ENCODE data around the gene BCOR.

The BCOR gene

DNA sequence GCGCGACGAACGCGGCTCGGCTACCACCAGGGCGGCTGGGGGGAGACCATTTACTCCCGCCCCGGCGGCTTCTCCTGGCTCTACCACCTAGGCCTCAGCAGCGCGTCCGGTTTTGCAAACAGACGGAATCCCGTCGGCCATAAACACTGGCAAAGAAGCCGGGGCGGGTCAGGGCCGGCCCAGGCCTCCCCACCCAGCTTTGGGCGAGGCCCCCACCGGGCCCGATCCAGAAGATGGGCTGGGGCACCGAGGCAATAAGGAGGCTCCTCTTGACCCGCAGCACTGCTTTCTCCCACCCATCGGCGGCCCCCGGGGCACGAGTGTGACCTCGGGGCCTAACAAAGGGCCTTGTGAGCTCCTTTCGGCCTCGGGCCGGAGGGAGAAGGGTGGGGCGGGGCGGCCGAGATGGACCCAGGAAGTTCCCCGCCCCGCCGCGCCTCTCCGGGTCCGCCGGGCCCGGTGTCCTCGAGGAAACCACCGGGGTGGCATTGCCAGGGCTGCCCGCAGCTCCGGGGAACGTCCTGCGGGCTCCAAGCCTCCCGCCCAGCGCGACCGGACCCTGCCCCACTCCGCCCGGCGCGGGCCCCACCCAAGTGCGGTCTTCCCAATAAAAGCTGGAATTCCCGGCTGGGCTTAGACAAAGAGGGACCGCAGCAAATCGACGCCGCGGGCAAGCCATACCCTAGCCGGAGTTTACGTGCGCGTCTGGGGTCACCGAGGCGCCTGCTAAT, 5.9 kb downstream of the BCOR start:
- no peaks in the 10 kb centered on the region for H3K36me3 ChIP-seq (ENCODE audit: low read length)
- H3K9me2 ChIP-seq (replicated peaks; ENCODE audit: insufficient read depth, low read length), result no peaks in the 10 kb centered on the region
- no peaks in the 10 kb centered on the region for H3F3A ChIP-seq (ENCODE audit: insufficient read depth)
- H3K4me2 ChIP-seq (ENCODE audit: low read depth, low read length, poor library complexity, severe bottlenecking), result no peak overlapping the region
- TF ChIP-seq EZH2phosphoT487 (conservative IDR thresholded peaks at IDR 0.05; ENCODE audit: low read length), result no peak
- TF ChIP-seq, protein P1, sequence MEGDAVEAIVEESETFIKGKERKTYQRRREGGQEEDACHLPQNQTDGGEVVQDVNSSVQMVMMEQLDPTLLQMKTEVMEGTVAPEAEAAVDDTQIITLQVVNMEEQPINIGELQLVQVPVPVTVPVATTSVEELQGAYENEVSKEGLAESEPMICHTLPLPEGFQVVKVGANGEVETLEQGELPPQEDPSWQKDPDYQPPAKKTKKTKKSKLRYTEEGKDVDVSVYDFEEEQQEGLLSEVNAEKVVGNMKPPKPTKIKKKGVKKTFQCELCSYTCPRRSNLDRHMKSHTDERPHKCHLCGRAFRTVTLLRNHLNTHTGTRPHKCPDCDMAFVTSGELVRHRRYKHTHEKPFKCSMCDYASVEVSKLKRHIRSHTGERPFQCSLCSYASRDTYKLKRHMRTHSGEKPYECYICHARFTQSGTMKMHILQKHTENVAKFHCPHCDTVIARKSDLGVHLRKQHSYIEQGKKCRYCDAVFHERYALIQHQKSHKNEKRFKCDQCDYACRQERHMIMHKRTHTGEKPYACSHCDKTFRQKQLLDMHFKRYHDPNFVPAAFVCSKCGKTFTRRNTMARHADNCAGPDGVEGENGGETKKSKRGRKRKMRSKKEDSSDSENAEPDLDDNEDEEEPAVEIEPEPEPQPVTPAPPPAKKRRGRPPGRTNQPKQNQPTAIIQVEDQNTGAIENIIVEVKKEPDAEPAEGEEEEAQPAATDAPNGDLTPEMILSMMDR (IDR thresholded peaks at IDR 0.05; ENCODE audit: insufficient read depth, low read length, poor library complexity, severe bottlenecking), result no peak
- H3K4me3 ChIP-seq (ENCODE audit: insufficient read depth, low read length, poor library complexity, severe bottlenecking), result no peak overlapping the region
- no peak overlapping the region for H3K9ac ChIP-seq (ENCODE audit: low read length)
- H3K27me3 ChIP-seq (ENCODE audit: low read length), result no peaks in the 10 kb centered on the region
- H3K9me3 ChIP-seq (ENCODE audit: insufficient read depth, low read length), result no peaks in the 10 kb centered on the region
- no peak overlapping the region for H3K27ac ChIP-seq (ENCODE audit: low read depth, low read length)
- no peak overlapping the region for H2AFZ ChIP-seq (ENCODE audit: low read depth, low read length, severe bottlenecking)
- H3K79me2 ChIP-seq (ENCODE audit: insufficient read depth, low read length), result peaks cover 89% of the 10 kb centered on the region
- peaks cover 20% of the 10 kb centered on the region; the same call in 1 of the 2 replicates for H4K20me1 ChIP-seq (ENCODE audit: low read depth, low read length)

DNA sequence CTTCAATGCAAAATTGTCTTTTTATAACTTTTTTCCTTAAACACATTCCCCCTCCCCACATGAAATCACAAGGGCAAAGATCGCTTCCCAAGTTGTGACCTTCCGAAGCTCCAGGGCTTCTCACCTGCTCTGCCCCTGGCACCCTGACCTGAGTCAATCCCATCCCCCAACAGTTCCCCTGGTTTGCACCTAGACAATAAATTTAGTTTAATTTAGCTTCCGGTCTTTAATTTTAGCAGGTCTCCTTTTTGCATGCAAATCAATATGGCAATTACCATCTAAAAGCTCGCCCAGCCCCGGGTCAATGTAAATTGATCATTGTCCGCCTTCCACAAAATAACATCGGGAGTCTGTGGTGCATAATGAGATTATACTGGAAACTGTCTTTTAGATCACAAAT, 6.8 kb downstream of the BCOR start:
- TF ChIP-seq, protein P1 (IDR thresholded peaks at IDR 0.05; ENCODE audit: insufficient read depth, low read length, poor library complexity, severe bottlenecking), result no peak
- TF ChIP-seq EZH2phosphoT487 (conservative IDR thresholded peaks at IDR 0.05; ENCODE audit: low read length), result no peak
- Histone ChIP-seq H3K9ac (ENCODE audit: low read length) (no peak overlapping the region), H4K20me1 (ENCODE audit: low read depth, low read length) (peaks cover 20% of the 10 kb centered on the region; the same call in 1 of the 2 replicates)

DNA sequence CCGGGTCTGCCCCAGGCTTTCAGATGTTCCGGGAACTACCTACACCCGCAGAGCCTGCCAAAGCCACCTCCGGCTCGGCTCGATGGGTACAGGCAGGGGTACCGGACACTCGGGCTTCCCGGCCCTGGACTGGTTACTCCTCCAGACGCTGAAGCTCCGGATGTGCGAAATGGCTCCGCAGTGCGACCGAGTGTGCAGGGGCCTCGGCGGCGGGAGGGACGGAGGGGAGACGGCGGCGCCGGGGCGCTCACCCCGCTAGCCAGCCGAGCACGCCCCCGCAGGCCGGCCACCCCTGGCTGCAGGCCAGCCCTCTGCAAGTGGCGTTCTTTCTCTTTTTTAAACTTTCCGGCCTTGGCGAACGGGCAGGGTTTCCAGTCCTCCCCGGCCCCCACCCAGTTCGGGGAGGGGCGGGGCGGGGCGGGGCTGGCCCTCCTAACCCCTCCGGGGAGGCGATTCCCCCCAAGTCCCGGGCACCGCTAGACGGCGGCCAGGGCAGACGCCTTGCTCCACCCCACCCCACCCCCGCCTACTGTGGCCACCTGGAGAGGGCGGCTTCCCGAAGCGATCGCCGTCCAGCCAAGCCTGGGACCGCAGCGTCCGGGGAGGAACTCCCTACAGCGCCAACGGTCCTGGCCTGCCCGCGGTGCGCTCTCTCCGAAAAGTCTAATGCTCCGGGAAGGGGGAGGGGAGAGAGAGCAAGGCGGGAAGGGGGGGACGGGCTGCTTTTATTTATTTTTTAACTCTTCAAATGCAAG, 7.5 kb downstream of the BCOR start:
- Histone ChIP-seq H4K20me1 (ENCODE audit: low read depth, low read length) (peaks cover 18% of the 10 kb centered on the region; the same call in 1 of the 2 replicates), H3K9ac (ENCODE audit: low read length) (no peak overlapping the region), H3F3A (ENCODE audit: insufficient read depth) (no peaks in the 10 kb centered on the region), H2AFZ (ENCODE audit: low read depth, low read length, severe bottlenecking) (no peak overlapping the region), H3K4me3 (ENCODE audit: insufficient read depth, low read length, poor library complexity, severe bottlenecking) (no peak overlapping the region), H3K36me3 (ENCODE audit: low read length) (no peaks in the 10 kb centered on the region), H3K9me2 (replicated peaks; ENCODE audit: insufficient read depth, low read length) (no peaks in the 10 kb centered on the region), H3K9me3 (ENCODE audit: insufficient read depth, low read length) (no peaks in the 10 kb centered on the region), H3K27ac (ENCODE audit: low read depth, low read length) (no peak overlapping the region), H3K4me2 (ENCODE audit: low read depth, low read length, poor library complexity, severe bottlenecking) (no peak overlapping the region), H3K27me3 (ENCODE audit: low read length) (no peaks in the 10 kb centered on the region), H3K79me2 (ENCODE audit: insufficient read depth, low read length) (peaks cover 98% of the 10 kb centered on the region)
- no peak for TF ChIP-seq EZH2phosphoT487 (conservative IDR thresholded peaks at IDR 0.05; ENCODE audit: low read length)
- TF ChIP-seq, protein P1 (IDR thresholded peaks at IDR 0.05; ENCODE audit: insufficient read depth, low read length, poor library complexity, severe bottlenecking), result no peak

More for the DNA sequence above, 6.8 kb downstream of the BCOR start:
- Histone ChIP-seq H3K36me3 (ENCODE audit: low read length) (no peaks in the 10 kb centered on the region), H3K4me2 (ENCODE audit: low read depth, low read length, poor library complexity, severe bottlenecking) (no peak overlapping the region), H3K9me2 (replicated peaks; ENCODE audit: insufficient read depth, low read length) (no peaks in the 10 kb centered on the region), H2AFZ (ENCODE audit: low read depth, low read length, severe bottlenecking) (no peak overlapping the region), H3K79me2 (ENCODE audit: insufficient read depth, low read length) (peaks cover 98% of the 10 kb centered on the region), H3K27ac (ENCODE audit: low read depth, low read length) (no peak overlapping the region), H3K9me3 (ENCODE audit: insufficient read depth, low read length) (no peaks in the 10 kb centered on the region), H3F3A (ENCODE audit: insufficient read depth) (no peaks in the 10 kb centered on the region), H3K27me3 (ENCODE audit: low read length) (no peaks in the 10 kb centered on the region), H3K4me3 (ENCODE audit: insufficient read depth, low read length, poor library complexity, severe bottlenecking) (no peak overlapping the region)
